ENCODE data around the gene NAA40. TPM values are rescaled to one million over a fixed set of nuclear protein-coding genes. Genes with fewer than 3 reads are reported as not detected.

The NAA40 gene
- total and polyA plus RNA-seq, 2 of the 4 experiments (the other 2 are of a cell fraction): 15.2 to 24.7 TPM

GRCh38 chr11:63906585-63906984 lies 32.2 kb upstream of the NAA40 start:
- no peak overlapping the region for H2BK20ac ChIP-seq (ENCODE audit: low read depth, low read length)
- no peak overlapping the region for H3K4me3 ChIP-seq (ENCODE audit: insufficient read depth, low read depth, low read length)
- H3K79me1 ChIP-seq (ENCODE audit: low read depth in 1 of 2, low read length in 2 of 2): peaks cover 0 to 6% of the 10 kb centered on the region in 2 experiments; a peak in 1 of 4 replicates
- DNase-seq: peak; percentile 13
- no peak overlapping the region for H4K8ac ChIP-seq (ENCODE audit: low read depth in 2 of 2, low read length in 2 of 2)
- no peak overlapping the region for H3K4me2 ChIP-seq (ENCODE audit: low read depth, low read length)
- H3K56ac ChIP-seq (ENCODE audit: extremely low read depth, insufficient read depth, low read length): no peak overlapping the region
- H3K27ac ChIP-seq (ENCODE audit: insufficient read depth, low read length): no peak overlapping the region
- peaks cover 62% of the 10 kb centered on the region for H3K36me3 ChIP-seq (ENCODE audit: control insufficient read depth, insufficient read depth, low read length)
- H3K23ac ChIP-seq (ENCODE audit: low read depth, low read length): no peak overlapping the region
- no peak overlapping the region for H3K14ac ChIP-seq (replicated peaks; ENCODE audit: low read depth, low read length)
- 70% methylated on average over 3 of the region's 7 CpGs; no CpG with 5 or more reads in 1 of the 2 experiments for WGBS, 2 experiments (ENCODE audit: extremely low coverage in 2 of 2, insufficient read length in 1 of 2)
- dilution Hi-C loops (cut with HindIII; ENCODE audit: low sequenced_read_pairs, unreplicated experiment): no loop called here
- TF ChIP-seq SMC3 (IDR thresholded peaks at IDR 0.05; ENCODE audit: low read depth, low read length): no peak
- peak; percentile 12; the same call in 1 of the 2 replicates for TF ChIP-seq CTCF (conservative IDR thresholded peaks at IDR 0.05; ENCODE audit: low read depth, low read length)
- H3K4me1 ChIP-seq (ENCODE audit: control insufficient read depth, insufficient read depth, low read length): no peaks in the 10 kb centered on the region
- H4K5ac ChIP-seq (ENCODE audit: low read depth, low read length): no peak overlapping the region
- H3K9ac ChIP-seq (ENCODE audit: low read depth, low read length): no peak overlapping the region
- H4K20me1 ChIP-seq (ENCODE audit: insufficient read depth, low read length): peaks cover 5% of the 10 kb centered on the region
- H2AFZ ChIP-seq (replicated peaks; ENCODE audit: low read length, poor library complexity): no peak overlapping the region
- no peak overlapping the region for H2BK15ac ChIP-seq (ENCODE audit: low read depth, low read length)
- intact Hi-C loops (cut with micrococcal nuclease): loop anchor here (1.0 kb wide), 1 partner anchor 69 kb away; no protein-coding TSS in a partner anchor
- H3K18ac ChIP-seq (ENCODE audit: low read depth, low read length): no peak overlapping the region
- no peaks in the 10 kb centered on the region for H3K27me3 ChIP-seq (ENCODE audit: control insufficient read depth, insufficient read depth, low read length)
- H2AK9ac ChIP-seq (replicated peaks; ENCODE audit: low read depth, low read length, poor library complexity): no peak overlapping the region
- CTCF ChIA-PET: interaction anchor here (0.6 kb wide), 1 partner anchor 46 kb away, joined by 3 read pairs; no protein-coding TSS in a partner anchor
- in situ Hi-C loops (cut with MboI; ENCODE audit: low sequenced_read_pairs): no loop called here
- H2AK5ac ChIP-seq (ENCODE audit: low read depth, low read length): no peak overlapping the region
- no TSS peak for BruUV-seq (replicated peaks)
- H3K4ac ChIP-seq (ENCODE audit: low read depth, low read length): no peak overlapping the region
- H3K9me3 ChIP-seq (ENCODE audit: control insufficient read depth, insufficient read depth, low read length): no peaks in the 10 kb centered on the region
- no peaks in the 10 kb centered on the region for H3K9me1 ChIP-seq (ENCODE audit: insufficient read depth, low read length)
- POLR2A ChIA-PET (ENCODE audit: unreplicated experiment): no interaction called here
- no peak for ATAC-seq (ENCODE audit: low read depth)
- H2BK120ac ChIP-seq (ENCODE audit: low read depth, low read length): no peak overlapping the region
- H4K91ac ChIP-seq (ENCODE audit: insufficient read depth, low read depth, low read length): no peak overlapping the region
- no peak overlapping the region for H2BK5ac ChIP-seq (ENCODE audit: low read depth, low read length, poor library complexity, severe bottlenecking)
